ENCODE results near the gene SNAPC5. TPM values are rescaled to one million over a fixed set of nuclear protein-coding genes. Genes with fewer than 3 reads are reported as not detected.
A peak's percentile ranks its signal among the peaks of the same experiment; 100 is the strongest.

The SNAPC5 gene
- total and polyA plus RNA-seq, 10 of the 15 experiments (the other 5 are each of a cell fraction or from before 2014, with no cell fraction given) = 14.4 to 53.5 (median 36.9) TPM

DNA sequence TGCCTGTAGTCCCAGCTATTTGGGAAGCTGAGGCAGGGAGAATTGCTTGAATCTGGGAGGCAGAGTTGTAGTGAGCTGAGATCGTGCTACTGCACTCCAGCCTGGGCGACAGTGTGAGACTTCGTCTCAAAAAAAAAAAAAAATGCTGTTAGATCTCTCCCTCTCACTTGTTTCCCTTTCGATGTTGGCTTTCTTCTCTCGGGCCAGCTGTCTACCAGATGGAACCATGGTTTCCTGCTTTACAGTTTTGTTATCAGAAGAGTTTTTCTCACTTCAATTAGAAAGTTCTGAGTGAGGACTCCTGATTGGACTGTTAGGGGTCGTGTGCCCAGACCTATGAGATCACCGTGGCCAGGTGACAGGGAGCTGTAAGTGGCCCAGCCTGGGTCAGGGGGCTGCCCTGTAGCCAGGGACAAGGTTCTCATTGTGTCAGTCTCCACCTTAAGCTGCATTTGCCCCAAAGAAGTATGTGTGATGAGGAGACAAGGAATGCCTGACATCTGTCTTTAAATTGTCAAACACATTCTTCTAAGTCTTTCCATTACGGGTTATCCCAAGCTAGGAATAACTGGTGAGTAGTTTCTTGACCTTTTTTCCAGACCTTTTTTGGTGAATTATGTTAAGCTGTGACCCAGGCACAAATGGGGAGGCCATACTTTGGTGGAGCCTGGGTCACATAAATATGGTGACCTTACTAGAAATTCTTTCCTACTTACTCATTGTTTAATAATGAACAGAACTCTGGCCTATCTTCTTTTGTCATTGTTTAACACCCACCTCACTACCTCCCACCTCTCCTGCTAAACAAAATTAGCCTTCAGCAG, 25.2 kb downstream of the SNAPC5 start:
- ChIA-PET SMC1A (ENCODE audit: uncharacterized antibody, unreplicated experiment) (interaction anchor here (0.6 to 4.6 kb wide), 14 partner anchors 10 to 127 kb away, joined by 3 to 27 read pairs (median 4); partner anchors contain the start of genes MAP2K1 and SNAPC5), RAD21 (ENCODE audit: unreplicated experiment) (interaction anchor here (0.8 to 3.6 kb wide), 11 partner anchors 19 to 148 kb away, joined by 3 to 35 read pairs (median 8); partner anchors contain the start of genes MAP2K1 and SNAPC5), CTCF (interaction anchor here (0.7 to 4.5 kb wide), 11 partner anchors 17 to 876 kb away, joined by 3 to 44 read pairs (median 3); partner anchors contain the start of genes SNAPC5, TIPIN and ZWILCH), POLR2A (interaction anchor here (0.5 to 3.1 kb wide), 18 partner anchors 27 to 1710 kb away, joined by 3 to 14 read pairs (median 4); partner anchors contain the start of genes MAP2K1, RPL4 and ZWILCH)
- in situ Hi-C loops (cut with MboI) = no loop called here
- ATAC-seq (peak; percentile 94), DNase-seq (ENCODE audit: low read depth, low spot score) (peak; percentile 78), FAIRE-seq (peak; percentile 90)
- Histone ChIP-seq H3K4me1 (ENCODE audit: control insufficient read depth, insufficient read depth, low read length) (peaks cover 35% of the 10 kb centered on the region), H3K79me2 (ENCODE audit: control insufficient read depth, insufficient read depth, low read length) (peaks cover 16% of the 10 kb centered on the region), H3K36me3 (ENCODE audit: control insufficient read depth in 2 of 2, insufficient read depth in 2 of 2, low read length in 1 of 2) (no peaks in the 10 kb centered on the region; a peak in 3 of 4 replicates), H3K9ac (ENCODE audit: control insufficient read depth, insufficient read depth, low read length) (no peak overlapping the region; the same call in none of the 2 replicates), H3K9me3 (replicated peaks; ENCODE audit: control insufficient read depth, insufficient read depth, low read length) (no peaks in the 10 kb centered on the region), H3K4me2 (ENCODE audit: control insufficient read depth, insufficient read depth) (peak overlapping the region; percentile 84), H3K27ac (ENCODE audit: control insufficient read depth, insufficient read depth) (peak overlapping the region; percentile 69), H2AFZ (ENCODE audit: control insufficient read depth, low read depth, low read length) (no peak overlapping the region; the same call in 1 of the 2 replicates), H3K4me3 (no peak overlapping the region), H4K20me1 (ENCODE audit: control insufficient read depth, insufficient read depth) (no peaks in the 10 kb centered on the region; the same call in 1 of the 2 replicates), H3K27me3 (replicated peaks in 1 of 2; ENCODE audit: control insufficient read depth in 2 of 2, insufficient read depth in 2 of 2, low read length in 1 of 2) (no peaks in the 10 kb centered on the region)
- intact Hi-C loops (cut with micrococcal nuclease; ENCODE audit: unreplicated experiment) = loop anchor here (1.0 kb wide), 1 partner anchor 82 kb away; no protein-coding TSS in a partner anchor
- 8% methylated on average over 7 of the region's 8 CpGs for WGBS (ENCODE audit: insufficient coverage, insufficient replicate concordance, low lambda C conversion rate, missing lambda C conversion rate)
- BruUV-seq (replicated peaks) = no TSS peak
- TF ChIP-seq NFYB (IDR thresholded peaks at IDR 0.05; ENCODE audit: insufficient read depth, low read depth, low read length) (peak; percentile 54; the same call in 1 of the 2 replicates), SMARCA5 (IDR thresholded peaks at IDR 0.05) (no peak), STAT1 (conservative IDR thresholded peaks at IDR 0.05) (no peak), FOXK2 (IDR thresholded peaks at IDR 0.05) (peak; percentile 47; the same call in 1 of the 2 replicates), ZNF217 (IDR thresholded peaks at IDR 0.05) (no peak), MEF2B (IDR thresholded peaks at IDR 0.05; ENCODE audit: partially characterized antibody, poor library complexity, severe bottlenecking) (no peak), NRF1 (conservative IDR thresholded peaks at IDR 0.05; ENCODE audit: low read depth, low read length) (no peak), NFXL1 (IDR thresholded peaks at IDR 0.05; ENCODE audit: borderline replicate concordance) (no peak), EGR1 (IDR thresholded peaks at IDR 0.05; ENCODE audit: borderline replicate concordance in 1 of 2, low read depth in 2 of 2, low read length in 2 of 2) (no peak), RCOR1 (conservative IDR thresholded peaks at IDR 0.05; ENCODE audit: low read depth, low read length) (no peak), YBX1 (IDR thresholded peaks at IDR 0.05) (no peak), MTA3 (IDR thresholded peaks at IDR 0.05; ENCODE audit: borderline replicate concordance, low read length) (no peak), HDAC6 (IDR thresholded peaks at IDR 0.05; ENCODE audit: unreplicated experiment) (no peak), TBL1XR1 (IDR thresholded peaks at IDR 0.05; ENCODE audit: low read depth, low read length) (no peak), POU2F2 (IDR thresholded peaks at IDR 0.05; ENCODE audit: borderline replicate concordance, low read depth, low read length) (0 out of 3 replicates have a peak, but pooled peaks have one; percentile 32), SIX5 (IDR thresholded peaks at IDR 0.05; ENCODE audit: low read depth, low read length, severe bottlenecking) (no peak)
- TF ChIP-seq, protein P1, sequence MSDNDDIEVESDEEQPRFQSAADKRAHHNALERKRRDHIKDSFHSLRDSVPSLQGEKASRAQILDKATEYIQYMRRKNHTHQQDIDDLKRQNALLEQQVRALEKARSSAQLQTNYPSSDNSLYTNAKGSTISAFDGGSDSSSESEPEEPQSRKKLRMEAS (IDR thresholded peaks at IDR 0.05; ENCODE audit: low read depth, low read length) = no peak
- TF ChIP-seq, protein P2, sequence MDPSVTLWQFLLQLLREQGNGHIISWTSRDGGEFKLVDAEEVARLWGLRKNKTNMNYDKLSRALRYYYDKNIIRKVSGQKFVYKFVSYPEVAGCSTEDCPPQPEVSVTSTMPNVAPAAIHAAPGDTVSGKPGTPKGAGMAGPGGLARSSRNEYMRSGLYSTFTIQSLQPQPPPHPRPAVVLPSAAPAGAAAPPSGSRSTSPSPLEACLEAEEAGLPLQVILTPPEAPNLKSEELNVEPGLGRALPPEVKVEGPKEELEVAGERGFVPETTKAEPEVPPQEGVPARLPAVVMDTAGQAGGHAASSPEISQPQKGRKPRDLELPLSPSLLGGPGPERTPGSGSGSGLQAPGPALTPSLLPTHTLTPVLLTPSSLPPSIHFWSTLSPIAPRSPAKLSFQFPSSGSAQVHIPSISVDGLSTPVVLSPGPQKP (IDR thresholded peaks at IDR 0.05; ENCODE audit: low read depth, low read length) = 0 out of 2 replicates have a peak, but pooled peaks have one; percentile 15
- TF ChIP-seq, protein P3, sequence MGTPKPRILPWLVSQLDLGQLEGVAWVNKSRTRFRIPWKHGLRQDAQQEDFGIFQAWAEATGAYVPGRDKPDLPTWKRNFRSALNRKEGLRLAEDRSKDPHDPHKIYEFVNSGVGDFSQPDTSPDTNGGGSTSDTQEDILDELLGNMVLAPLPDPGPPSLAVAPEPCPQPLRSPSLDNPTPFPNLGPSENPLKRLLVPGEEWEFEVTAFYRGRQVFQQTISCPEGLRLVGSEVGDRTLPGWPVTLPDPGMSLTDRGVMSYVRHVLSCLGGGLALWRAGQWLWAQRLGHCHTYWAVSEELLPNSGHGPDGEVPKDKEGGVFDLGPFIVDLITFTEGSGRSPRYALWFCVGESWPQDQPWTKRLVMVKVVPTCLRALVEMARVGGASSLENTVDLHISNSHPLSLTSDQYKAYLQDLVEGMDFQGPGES (IDR thresholded peaks at IDR 0.05) = no peak
- TF ChIP-seq, protein P4, sequence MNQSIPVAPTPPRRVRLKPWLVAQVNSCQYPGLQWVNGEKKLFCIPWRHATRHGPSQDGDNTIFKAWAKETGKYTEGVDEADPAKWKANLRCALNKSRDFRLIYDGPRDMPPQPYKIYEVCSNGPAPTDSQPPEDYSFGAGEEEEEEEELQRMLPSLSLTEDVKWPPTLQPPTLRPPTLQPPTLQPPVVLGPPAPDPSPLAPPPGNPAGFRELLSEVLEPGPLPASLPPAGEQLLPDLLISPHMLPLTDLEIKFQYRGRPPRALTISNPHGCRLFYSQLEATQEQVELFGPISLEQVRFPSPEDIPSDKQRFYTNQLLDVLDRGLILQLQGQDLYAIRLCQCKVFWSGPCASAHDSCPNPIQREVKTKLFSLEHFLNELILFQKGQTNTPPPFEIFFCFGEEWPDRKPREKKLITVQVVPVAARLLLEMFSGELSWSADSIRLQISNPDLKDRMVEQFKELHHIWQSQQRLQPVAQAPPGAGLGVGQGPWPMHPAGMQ (IDR thresholded peaks at IDR 0.05; ENCODE audit: borderline replicate concordance) = no peak

Measured in GM12878 (cell line).